Osteocyte (in vitro differentiated cells): ENCODE measurements around the gene HERC3. TPM values are rescaled to one million over a fixed set of nuclear protein-coding genes. Genes with fewer than 3 reads are reported as not detected.
A peak's percentile ranks its signal among the peaks of the same experiment; 100 is the strongest.

Source experiments
- DNase-seq: peaks from one replicate; pipeline ENCODE4 v3.0.0; 2021; ENCODE audit warnings: mixed read lengths; ENCODE audit not compliant: unreplicated experiment; ENCODE audit errors: extremely low spot score
- H3K27ac Mint-ChIP-seq: one replicate; pipeline ENCODE4 v1.8.0; 2021; ENCODE audit warnings: mild to moderate bottlenecking, mixed read lengths; ENCODE audit not compliant: unreplicated experiment
- H3K27me3 Mint-ChIP-seq: one replicate; pipeline ENCODE4 v1.8.0; 2021; ENCODE audit warnings: mixed read lengths; ENCODE audit not compliant: unreplicated experiment
- H3K36me3 Mint-ChIP-seq: one replicate; pipeline ENCODE4 v1.8.0; 2021; ENCODE audit warnings: mixed read lengths; ENCODE audit not compliant: unreplicated experiment
- H3K4me1 Mint-ChIP-seq: one replicate; pipeline ENCODE4 v1.8.0; 2021; ENCODE audit warnings: mixed read lengths; ENCODE audit not compliant: unreplicated experiment
- H3K4me3 Mint-ChIP-seq: one replicate; pipeline ENCODE4 v1.8.0; 2021; ENCODE audit warnings: mild to moderate bottlenecking, moderate library complexity, mixed read lengths; ENCODE audit not compliant: unreplicated experiment
- H3K9me3 Mint-ChIP-seq: one replicate; pipeline ENCODE4 v1.8.0; 2021; ENCODE audit warnings: mixed read lengths; ENCODE audit not compliant: unreplicated experiment
- total RNA-seq: library from RNA; stranded (reverse); gene quantifications from 2 replicates; pipeline ENCODE4 v1.2.1, GENCODE V29; 2021
- TF ChIP-seq, protein P1 (sequence below): fragments of 200-600 bp; sonication (generic); IDR thresholded peaks from 2 replicates; pipeline ENCODE4 v1.5.0; 2021; ENCODE audit warnings: antibody characterized with exemption, mild to moderate bottlenecking, moderate library complexity

Gene HERC3
- total RNA-seq, 1 donor from 2014 or later: 15.4 TPM

DNA sequence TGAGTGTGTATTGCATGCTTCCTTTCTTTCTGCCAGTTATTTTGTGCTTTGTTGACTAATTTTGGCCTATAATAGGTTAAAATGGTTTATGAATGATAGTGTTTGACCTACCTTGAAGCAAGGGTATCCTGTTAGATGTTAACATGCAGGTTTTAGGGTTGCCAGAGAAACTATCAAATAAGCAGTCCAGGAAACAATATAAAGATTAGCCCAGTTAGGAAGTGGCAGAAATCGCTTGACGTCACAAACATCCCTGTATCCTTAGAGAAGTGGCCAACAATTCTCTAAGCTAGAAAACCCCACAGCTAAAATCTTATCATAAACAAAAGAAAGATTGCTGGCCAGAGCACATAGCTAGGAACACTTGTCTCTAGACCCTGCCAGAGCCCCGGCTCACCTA lies 101.5 kb downstream of the HERC3 start:
- Mint-ChIP-seq H3K4me1 (peaks cover 8% of the 10 kb centered on the region), H3K27ac (no peak overlapping the region), H3K9me3 (no peaks in the 10 kb centered on the region), H3K4me3 (no peak overlapping the region), H3K27me3 (no peaks in the 10 kb centered on the region), H3K36me3 (peaks cover 8% of the 10 kb centered on the region)
- DNase-seq: no peak
- TF ChIP-seq, protein P1, sequence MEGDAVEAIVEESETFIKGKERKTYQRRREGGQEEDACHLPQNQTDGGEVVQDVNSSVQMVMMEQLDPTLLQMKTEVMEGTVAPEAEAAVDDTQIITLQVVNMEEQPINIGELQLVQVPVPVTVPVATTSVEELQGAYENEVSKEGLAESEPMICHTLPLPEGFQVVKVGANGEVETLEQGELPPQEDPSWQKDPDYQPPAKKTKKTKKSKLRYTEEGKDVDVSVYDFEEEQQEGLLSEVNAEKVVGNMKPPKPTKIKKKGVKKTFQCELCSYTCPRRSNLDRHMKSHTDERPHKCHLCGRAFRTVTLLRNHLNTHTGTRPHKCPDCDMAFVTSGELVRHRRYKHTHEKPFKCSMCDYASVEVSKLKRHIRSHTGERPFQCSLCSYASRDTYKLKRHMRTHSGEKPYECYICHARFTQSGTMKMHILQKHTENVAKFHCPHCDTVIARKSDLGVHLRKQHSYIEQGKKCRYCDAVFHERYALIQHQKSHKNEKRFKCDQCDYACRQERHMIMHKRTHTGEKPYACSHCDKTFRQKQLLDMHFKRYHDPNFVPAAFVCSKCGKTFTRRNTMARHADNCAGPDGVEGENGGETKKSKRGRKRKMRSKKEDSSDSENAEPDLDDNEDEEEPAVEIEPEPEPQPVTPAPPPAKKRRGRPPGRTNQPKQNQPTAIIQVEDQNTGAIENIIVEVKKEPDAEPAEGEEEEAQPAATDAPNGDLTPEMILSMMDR: no peak

DNA sequence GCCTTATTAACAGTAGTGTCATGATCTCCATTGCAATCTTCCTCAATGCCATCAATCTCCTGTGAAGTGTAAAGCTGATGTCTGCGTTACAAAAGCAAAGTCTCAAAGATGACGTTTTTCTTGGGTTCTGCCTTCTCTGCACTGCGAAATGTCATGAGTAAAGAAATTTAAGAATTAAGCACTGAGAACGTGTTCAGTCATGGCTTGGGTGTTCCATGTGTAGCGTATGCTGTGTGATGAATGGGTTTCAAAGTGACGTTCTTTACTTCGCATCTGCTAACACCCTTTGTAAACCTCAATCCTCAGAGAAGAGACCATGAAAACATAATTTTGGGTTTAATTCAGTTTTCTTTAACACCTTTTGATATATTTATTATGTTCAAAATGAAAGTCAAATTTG lies 104.3 kb downstream of the HERC3 start:
- Mint-ChIP-seq H3K27ac (no peak overlapping the region), H3K36me3 (no peaks in the 10 kb centered on the region), H3K9me3 (no peaks in the 10 kb centered on the region), H3K4me3 (peak overlapping the region; percentile 84), H3K4me1 (peaks cover 8% of the 10 kb centered on the region), H3K27me3 (no peaks in the 10 kb centered on the region)
- no peak for DNase-seq
- TF ChIP-seq, protein P1: no peak

DNA sequence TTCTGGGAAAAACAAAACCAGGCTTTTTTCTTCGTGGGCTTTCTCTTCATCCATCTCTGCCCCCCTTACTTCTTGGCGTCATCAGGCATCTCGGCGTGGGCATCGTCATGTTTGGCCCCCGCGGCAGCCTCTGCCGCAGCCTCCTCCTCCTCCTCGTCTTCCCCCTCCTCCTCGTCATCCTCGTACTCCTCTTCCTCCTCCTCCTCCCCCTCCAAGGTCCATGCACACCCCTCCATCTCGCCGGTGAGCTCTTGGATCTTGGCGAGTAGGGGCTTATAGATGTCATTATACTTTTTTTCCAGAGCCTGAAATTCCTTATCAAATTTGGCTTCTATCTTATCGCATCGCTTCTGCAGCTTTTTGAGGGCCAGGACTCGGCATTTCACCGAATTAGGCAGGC lies 104.9 kb downstream of the HERC3 start:
- Mint-ChIP-seq H3K4me1 (peaks cover 8% of the 10 kb centered on the region), H3K27ac (peak overlapping the region; percentile 76), H3K27me3 (no peaks in the 10 kb centered on the region), H3K36me3 (no peaks in the 10 kb centered on the region), H3K9me3 (no peaks in the 10 kb centered on the region), H3K4me3 (peak overlapping the region; percentile 84)
- DNase-seq: no peak
- TF ChIP-seq, protein P1: no peak

DNA sequence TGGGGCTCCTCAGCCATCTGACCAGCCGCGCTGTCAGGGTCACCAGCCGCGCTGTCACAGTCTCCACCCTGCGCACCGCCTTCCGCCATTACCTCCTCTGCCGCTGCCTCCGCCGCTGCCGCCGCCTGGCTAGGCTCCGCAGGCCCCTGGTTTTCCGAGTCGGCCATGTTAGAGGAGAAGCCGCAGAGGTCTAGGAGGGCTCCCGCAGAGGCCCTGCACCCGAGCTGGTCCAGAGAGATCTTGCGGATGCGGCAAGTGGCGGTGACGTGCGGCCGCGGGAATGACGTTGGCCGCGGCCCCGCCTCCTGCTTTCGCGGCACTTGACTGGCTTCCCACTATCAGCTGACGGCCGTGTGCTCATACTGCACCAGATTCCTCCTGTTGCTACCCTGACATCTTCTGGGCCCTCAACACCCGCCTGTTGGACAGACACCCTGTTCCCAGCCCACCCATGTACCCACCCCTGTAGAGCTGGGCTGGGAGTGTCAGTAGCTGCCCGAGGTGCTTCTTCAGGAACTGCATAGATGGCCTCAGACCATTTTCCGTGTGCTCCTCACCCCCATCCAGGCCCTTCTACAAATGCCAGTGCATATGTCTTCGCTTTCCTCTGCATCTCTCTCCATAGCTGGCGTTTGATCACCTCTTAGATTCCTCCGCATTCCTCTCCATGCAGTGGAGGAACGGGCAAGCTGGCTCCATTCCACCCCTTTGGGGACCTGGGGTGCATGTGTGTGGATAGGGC lies 105.5 kb downstream of the HERC3 start, which contains the start of gene NAP1L5:
NAP1L5 (minus strand) TSS at position 242 of the 742 bp plus-strand sequence; CDS start at position 167, 75 bp downstream.
- Mint-ChIP-seq H3K36me3 (no peaks in the 10 kb centered on the region), H3K27me3 (no peaks in the 10 kb centered on the region), H3K9me3 (no peaks in the 10 kb centered on the region), H3K27ac (peak within 1 kb of the TSS; percentile 76), H3K4me3 (peak within 1 kb of the TSS; percentile 84), H3K4me1 (peaks cover 8% of the 10 kb centered on the region)
- peak; percentile 85 for DNase-seq
- TF ChIP-seq, protein P1: no peak

DNA sequence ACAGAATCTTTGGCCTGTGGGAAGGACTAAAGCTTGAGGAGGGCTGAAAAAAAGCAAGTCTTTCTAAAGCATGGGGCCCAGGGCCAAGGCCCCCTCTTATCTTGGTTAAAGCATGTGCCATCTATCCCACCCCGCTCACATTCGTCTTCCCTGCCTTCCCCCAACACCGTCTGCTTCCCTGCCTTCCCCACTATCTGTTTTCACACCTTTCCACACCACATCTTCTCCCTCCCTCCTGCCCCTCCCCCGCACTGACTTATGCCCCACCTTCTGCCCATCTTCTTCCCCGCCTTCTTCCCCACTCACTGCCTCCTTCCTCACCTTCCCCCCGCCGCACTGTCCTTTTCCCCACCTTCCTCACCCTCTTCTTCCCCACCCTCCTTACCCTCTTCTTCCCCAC lies 106.2 kb downstream of the HERC3 start:
- H3K9me3 Mint-ChIP-seq: no peaks in the 10 kb centered on the region
- H3K27me3 Mint-ChIP-seq: no peaks in the 10 kb centered on the region
- peaks cover 8% of the 10 kb centered on the region for H3K4me1 Mint-ChIP-seq
- H3K27ac Mint-ChIP-seq: no peak overlapping the region
- TF ChIP-seq, protein P1: no peak
- DNase-seq: no peak
- no peaks in the 10 kb centered on the region for H3K36me3 Mint-ChIP-seq
- no peak overlapping the region for H3K4me3 Mint-ChIP-seq
